ENCODE data around the gene TMEM128.
"Not testable (repeated sequence)": the region's sequence is repeated elsewhere in the genome, so short reads cannot be mapped to it uniquely, and the experiment has no call there.

TMEM128 gene

DNA sequence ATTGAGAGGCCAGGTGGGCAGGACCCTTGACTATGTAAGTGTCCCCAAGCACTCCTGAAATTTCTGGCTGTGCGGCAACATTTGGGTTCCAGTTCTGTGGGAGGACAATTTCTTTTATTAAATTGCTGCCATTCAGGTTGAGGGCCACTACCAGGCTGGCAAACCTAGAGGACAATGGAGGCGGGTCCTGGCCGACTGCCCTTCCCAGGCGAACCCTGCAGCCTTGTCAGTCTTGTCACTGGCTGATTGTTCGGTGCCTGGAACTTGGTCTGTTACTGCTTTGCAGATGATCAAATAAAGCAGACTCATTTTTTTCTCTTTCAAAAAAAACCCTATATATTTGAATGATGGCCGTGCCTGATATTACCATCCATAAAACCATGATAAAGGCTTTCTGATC lies 6.6 kb upstream of the TMEM128 start:
- no peak for DNase-seq (ENCODE audit: low spot score)

DNA sequence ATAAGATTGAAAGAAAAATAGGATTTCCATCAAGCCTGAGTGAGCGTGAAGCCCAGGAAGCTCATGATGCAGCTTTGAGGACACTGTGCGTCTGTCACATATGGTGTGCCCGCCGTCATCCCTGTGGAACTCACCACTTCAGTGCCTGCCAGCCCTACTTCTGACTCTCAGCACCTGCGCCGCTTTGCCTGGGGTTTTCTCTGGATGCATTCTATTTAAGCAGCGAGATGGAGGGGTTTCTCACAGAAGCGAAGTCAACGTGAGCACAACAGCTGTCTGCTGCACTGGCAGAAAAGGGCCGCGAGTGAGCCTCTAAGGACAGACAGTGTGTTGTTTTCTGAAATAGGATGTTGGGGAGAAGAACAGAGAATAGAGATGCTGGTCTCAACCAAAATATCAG lies 6.2 kb upstream of the TMEM128 start:
- DNase-seq (ENCODE audit: low spot score): no peak

DNA sequence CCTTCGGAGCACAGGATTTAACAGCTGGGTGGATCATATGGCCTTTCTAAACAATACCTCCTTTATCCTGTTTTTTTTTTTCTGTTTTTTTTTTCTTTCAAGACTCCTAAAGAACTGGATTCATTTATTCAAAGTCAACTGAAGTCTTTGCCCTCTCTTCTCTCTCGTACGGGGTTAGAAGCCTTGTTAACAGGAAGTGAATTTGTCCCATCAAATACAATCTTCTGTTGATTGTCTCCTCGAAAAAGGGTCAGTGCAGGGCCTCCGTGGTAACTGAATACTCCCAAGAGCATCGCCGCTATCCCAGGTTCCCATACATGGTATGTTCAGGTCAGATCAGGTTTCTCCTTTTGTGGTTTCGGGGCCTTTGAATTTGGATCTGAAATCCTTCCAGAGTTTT lies 1.8 kb upstream of the TMEM128 start:
- no peak for DNase-seq (ENCODE audit: low spot score)

DNA sequence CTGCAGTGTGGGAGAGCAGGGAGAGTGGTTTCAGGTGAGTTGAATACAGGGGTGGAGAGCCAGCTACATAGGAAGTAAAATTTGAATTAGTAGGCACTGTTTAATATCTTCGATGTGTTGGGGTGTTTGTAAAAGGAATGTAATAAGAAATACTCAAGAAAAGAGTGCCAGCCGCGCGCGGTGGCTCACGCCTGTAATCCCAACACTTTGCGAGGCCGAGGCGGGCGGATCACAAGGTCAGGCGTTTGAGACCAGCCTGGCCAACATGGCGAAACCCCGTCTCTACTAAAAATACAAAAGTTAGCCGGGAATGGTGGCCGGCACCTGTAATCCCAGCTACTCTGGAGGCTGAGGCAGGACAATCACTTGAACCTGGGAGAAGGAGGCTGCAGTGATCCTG lies 1.3 kb upstream of the TMEM128 start:
- DNase-seq (ENCODE audit: low spot score): not testable (repeated sequence)

DNA sequence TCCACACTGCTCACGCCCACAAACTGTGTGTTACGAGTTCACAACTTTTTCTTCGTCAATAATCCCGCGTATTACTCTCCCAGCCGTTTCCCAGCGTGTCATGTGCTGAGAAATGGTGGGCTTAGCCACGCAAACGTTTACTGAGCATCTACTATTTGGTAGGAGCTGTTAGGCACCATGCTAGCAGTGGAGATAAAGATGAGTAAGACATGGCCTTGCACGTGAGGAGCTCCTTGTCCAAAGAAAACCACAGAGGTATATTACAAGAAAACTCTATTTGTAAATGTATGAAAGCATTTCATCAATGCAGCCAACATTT lies 821 bp upstream of the TMEM128 start:
- DNase-seq (ENCODE audit: low spot score): no peak

DNA sequence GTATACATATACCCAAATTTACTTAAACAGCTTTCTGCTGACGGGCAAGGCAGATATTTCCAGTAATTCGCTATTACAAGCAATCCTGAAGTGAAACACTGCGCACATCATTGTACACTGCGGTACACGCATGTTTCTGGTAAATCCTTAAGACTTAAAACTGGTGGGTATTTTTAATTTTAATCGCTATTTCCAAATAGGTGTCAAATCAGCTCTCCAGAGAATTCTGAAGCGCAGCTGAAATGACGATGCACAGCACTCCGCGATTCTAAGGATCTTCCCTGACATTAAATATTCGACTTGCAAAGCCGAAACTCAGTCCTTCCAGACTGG lies 361 bp downstream of the TMEM128 start:
- DNase-seq (ENCODE audit: low spot score): no peak

DNA sequence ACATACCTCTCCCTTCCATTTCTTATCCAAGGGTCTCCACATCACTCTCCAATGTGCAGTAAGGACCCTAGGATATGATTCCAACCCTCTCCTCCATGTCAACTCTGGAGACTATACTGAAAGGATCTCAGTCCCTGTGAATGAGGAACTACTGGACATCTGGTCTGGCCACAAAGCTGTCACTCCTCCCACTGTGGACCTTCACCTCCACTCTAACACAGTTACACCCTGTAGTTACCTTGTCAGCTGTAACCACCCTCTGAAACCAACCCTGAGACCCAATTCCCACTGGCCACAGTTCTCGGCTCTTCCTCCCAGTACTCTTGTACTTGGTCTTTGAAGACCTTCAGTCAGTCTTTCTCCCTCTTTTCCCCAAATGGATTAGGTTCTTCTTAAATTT lies 2.9 kb downstream of the TMEM128 start:
- DNase-seq (ENCODE audit: low spot score): no peak

DNA sequence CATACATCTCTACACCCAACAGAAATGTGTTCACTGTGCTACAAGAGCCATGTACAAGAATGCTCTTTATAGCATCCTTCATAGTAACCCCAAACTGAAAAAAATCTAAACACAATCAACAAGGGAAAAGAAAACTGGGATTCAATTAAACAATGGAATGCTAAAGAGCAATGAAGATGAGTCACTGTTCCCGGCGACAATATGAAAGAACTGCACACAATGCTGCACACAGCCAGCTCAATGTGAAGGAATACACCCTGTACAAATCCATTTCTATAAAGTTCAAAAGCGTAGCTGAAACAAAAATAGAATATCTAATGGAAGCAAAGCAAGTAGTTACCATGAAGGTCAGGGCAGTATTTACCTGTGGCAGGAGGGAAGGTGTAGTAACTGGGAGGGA lies 8.5 kb downstream of the TMEM128 start:
- DNase-seq (ENCODE audit: low spot score): not testable (repeated sequence)

DNA sequence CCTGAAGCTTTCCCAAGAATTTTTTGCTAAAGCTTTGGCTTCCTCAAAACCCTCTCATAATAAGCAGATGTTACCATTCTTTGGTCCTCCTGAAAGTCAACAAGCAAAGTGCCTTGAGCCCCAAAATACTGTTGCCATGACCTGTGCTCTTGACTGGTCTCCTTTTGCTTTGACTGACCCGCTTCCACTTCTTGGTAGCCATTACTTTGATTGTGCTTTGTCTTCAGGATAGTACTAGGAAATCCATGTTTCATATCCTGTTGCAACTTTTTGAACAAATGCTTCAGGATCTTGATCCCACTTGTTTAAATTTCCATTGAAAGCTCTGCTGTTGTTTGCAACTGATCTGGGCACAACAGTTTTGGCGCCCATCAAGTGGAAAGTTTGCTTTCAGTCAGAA lies 14.4 kb downstream of the TMEM128 start:
- DNase-seq (ENCODE audit: low spot score): no peak

DNA sequence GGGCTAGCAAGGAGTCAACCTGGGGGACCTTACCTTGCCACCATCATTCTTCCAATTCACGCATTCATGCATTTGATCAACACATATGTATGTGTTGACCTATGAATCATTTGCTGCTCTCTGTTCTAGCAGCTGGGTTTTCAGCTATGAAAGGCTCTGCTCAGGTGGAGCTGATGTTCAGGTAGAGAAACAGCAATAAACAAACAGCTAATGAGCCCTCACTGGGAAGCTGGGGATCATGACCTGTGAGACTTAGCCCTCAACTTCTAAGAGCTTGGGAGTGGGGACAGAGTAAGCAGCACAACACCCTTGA lies 19.7 kb downstream of the TMEM128 start:
- DNase-seq (ENCODE audit: low spot score): no peak

DNA sequence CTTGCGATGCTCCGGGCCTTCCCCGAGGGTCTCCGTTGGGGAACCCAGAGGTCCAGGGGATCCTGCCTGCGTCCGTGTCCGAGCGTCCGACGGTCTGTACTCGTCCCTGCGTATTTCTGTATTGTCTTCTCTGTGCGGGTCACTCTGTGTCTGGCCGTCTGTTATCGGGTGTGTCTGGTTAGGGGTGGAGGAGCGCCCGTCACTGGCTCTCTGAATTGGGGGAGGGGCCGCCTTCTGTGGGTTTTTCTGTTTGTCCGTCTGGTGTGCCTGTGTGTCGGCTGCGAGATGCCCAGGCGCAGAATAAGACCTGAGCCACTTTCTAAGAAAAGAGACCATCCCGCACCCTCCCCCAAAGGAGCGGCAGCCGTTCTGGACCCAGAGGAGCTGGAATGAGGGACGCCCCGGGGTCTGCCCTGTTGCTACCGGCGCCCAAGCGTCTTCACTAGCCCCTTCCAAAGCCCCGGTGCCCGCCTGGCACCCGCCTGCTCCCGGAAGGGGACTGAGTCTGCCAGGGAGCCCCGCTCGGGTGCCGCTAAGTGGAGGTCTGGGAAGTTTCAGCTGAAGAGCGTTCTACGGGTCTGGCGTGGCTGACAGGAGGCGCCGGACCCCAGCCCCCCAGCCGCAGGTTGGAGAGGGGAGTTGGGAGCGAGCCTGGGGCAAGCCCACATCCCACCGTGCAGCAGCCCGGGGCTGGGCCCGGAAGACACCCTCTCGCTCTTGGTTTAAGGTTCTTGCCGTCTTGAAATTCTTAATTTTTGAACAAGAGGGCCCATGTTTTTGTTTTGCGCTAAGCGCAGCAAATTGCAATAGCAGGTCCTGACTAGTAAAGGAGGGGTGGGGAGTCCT lies 20.3 kb downstream of the TMEM128 start:
- DNase-seq (ENCODE audit: low spot score): no peak

DNA sequence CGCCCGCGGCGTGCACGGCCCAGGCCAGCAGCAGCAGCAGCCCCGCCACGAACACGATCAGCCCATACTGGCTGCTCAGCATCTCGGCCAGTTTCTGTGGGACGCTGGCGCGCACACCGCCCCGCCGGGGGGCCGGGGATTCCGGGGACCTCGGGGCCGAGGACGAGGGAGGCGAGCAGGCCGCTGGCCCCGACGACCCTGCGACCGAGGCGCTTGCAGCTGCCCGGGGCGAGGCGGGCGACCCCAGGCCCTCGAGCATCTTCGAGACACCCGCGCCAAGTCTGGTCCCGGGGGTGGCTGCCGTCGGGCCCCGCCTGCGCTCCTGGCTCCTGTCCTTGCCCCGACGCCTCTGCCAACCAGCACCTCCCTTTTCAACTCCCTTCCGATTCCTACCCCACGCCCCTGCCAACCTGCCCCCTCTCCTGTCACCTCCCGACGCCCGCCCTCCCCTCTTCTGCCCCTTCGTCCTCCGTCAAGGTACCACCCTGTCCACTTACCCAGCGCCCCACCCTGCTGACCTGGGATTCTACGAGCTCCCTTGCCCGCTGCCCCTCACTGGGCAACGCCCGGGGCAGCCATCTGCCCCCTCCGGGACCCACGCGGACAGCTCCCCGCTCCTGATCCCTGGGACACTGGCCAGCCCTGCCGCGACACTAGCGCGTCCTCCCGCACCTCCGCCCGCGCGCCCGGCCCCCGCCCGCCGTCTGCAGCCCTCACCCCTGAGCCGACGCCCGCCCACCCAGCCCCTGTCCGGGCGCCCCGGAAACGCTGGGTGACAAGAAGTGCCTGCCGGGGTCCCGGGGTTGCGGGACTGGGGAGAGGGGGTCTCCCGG lies 21.2 kb downstream of the TMEM128 start, which contains the start of gene OTOP1:
OTOP1 (minus strand) TSS at position 324 of the 833 bp plus-strand sequence; CDS start at position 259, 65 bp downstream.
- DNase-seq (ENCODE audit: low spot score): no peak

DNA sequence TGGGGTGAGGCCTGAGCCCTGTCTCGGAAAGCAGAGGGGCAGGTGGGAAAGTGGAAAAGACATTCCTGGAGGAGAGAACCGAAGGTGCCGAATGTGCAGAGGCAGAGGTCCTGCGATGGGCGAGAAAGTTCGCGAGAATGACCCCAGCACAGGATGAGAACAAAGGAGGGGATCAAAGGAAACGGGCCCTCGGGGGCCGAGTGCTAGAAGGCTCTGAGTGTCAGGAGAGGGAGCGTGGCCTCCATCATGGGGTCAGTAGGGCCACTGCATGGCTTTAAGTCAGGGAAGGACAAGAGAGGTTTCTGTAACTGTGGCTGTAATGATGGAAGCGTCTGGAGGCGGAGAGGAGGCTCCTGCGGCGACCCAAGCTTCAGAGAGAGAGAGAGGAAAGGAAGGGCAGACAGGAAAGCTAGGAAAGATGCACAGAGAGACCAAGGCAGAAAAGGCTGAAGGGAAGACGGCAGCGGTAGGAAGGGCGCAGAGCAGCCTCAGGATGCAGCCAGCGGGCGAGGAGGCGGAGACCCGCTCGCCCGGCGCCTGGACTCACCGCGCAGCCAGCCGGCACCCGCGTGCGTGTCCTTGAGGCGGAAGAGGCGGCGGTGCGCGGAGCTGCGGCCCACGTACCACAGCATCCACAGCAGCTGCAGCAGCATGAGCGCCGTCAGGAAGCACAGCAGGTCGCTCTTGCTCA lies 22.0 kb downstream of the TMEM128 start:
- no peak for DNase-seq (ENCODE audit: low spot score)

DNA sequence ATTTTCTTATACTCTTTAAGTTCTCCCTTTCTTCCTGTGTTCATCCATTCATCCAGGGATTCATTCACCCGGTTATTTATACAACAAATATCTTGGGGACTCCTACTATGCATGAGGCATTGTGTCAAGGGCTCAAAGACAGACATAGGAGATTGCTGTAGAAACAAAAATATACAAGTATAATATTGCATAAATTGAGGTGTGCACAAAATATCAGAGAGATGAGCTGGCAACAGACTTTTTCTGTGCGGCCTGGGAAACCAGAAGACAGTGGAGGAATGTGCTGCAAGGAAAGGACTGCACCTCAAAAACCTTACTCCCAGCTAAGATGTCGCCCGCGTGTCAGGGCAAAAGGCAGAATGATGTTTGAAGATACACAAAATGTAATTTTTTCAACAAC lies 30.9 kb downstream of the TMEM128 start:
- DNase-seq (ENCODE audit: low spot score): no peak

DNA sequence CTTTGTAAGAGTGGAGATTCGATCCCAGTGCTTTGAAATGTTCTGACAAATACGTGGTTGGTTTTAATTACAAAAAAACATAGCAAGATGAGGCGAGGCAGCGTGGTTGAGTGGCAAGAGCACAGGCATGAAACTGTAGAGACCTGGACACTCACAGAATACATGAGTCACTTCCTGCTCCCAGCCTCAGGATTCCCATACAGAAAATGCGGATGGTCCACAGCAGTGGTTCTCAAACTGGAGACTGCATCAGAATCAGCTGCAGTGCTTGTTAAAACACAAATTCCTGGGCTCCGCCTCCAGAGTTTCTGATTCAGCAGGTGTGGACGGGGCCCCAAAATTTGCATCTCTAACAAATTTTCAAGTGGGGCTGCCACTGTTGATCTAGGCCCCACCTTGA lies 31.4 kb downstream of the TMEM128 start:
- no peak for DNase-seq (ENCODE audit: low spot score)

DNA sequence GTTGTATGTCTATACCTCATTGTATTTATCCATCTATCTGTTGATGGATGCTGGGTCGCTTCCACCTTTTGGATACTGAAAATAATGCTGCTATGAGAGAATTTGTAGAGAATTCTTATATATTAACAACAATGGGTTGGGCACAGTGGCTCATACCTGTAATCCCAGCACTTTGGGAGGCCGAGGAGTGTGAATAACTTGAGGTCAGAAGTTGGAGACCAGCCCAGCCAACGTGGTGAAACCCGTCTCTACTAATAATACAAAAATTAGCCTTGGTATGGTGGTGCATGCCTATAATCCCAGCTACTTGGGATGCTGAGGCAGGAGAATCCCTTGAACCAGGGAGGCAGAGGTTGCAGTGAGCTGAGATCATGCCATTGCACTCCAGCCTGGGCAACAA lies 34.3 kb downstream of the TMEM128 start:
- DNase-seq (ENCODE audit: low spot score): not testable (repeated sequence)

DNA sequence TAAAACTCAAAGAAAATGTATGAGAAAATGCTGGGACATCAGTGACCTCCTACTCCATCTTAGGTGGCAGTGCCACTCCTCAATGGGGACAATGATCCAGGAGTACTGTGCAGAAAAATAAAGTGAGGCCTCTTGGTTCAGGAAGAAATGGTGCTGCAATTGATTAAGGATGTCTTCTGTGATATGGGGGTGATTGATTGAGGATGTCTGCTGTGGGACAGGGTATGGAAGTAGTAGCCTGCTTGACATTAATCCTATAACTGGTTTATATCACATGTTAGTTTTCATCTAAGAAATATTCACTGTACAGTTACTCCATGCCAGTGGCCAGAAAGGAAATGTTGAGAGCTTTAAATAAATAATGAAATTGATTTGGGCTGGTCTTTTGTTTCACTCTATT lies 41.8 kb downstream of the TMEM128 start:
- DNase-seq (ENCODE audit: low spot score): no peak

DNA sequence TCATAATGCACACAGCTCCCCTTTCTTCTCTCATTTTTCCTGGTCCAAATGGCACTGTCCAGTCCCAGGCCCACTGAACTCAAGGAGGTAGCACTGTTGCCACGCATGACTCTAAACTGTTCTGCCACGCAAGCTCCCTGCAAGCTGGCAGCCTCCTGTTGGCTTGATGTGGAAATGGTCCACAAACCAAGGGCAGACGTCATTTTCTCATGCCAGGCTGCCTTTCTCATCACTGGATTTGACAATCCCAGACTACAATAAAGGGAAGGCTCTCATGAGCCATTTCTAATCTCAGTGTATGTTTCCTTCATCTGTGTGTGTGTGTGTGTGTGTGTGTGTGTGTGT lies 43.6 kb downstream of the TMEM128 start:
- no peak for DNase-seq (ENCODE audit: low spot score)

DNA sequence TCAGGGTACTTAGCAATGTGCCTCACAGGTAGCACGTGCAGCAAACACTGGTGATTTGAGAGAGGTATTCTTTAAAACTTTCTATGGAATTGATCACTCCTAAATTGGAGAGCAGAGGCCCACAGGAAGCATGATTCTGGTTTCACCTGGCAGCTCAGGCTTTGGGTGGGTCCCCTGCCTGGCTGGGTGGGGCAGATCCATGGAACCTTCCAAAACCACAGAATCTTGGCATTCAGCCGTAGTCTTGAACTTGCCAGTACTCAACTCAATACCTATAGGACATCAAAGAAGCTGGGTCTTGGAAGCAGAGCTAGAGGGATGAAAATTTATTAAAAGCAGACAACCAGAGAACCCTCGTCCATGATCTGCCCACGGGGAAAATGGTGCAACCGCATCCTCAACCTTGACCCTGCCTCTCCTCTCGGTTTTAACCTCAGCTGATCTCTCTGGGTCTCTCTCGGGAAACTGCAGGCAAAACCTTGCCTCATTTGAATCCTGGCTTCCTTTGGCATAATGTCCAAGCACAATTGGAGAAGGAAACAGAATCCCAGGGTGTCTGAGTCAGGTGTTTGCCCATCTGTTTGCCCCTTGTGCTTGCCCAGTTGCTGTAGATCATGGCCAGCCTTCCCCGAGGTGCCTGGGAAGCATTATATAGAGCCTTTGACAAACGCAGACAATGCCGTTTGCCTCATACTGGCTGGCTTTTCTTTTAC lies 44.2 kb downstream of the TMEM128 start:
- no peak for DNase-seq (ENCODE audit: low spot score)

DNA sequence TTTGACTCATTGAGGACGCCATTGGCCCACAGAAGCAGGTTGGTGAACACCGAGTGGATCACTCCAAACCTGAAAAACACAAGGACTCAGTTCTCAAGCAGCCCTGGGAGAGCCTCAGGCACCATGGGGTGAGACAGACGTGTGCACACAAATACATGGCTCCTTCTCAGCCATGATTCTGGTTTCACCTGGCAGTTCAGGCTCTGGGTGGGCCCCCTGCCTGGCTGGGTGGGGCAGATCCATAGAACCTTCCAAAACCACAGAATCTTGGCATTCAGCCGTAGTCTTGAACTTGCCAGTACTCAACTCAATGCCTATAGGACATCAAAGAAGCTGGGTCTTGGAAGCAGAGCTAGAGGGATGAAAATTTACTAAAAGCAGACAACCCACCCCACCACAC lies 45.5 kb downstream of the TMEM128 start:
- DNase-seq (ENCODE audit: low spot score): no peak

DNA sequence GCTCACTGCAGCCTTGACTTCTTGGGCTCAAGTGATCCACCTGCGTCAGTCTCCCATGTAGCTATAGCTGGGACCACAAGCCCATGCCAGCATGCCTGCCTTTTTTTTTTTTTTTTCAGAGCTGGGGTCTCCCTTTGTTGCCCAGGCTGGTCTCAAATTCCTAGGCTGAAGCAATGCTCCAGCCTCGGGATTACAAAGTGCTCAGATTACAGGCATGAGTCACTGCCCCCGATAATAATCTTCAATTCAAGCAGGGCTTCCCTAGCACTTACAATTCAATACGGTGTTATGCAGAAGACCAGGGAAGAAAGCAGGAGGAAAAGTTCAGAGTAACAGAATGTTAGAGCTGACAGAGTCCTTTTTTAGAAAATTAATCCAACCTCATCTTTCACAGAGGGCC lies 47.4 kb downstream of the TMEM128 start:
- DNase-seq (ENCODE audit: low spot score): no peak

DNA sequence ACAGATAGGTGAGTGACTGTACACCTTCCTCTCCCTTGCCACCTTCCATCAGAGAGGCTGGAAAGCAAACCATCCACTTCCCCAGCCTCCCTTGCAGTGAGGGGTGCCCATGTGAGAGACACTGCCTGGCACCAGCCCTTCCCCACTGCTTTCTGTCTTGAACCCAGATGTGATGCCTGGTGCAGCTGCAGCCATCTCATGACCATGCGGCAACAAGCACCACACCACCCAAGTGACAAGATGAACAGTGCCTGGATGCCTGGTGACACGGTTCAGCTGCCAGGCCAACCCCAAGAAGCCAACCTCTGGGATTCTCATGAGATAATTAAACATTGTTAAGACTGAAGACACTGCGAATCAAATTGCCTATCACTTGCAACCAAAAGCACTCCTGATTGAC lies 52.7 kb downstream of the TMEM128 start:
- DNase-seq (ENCODE audit: low spot score): no peak

DNA sequence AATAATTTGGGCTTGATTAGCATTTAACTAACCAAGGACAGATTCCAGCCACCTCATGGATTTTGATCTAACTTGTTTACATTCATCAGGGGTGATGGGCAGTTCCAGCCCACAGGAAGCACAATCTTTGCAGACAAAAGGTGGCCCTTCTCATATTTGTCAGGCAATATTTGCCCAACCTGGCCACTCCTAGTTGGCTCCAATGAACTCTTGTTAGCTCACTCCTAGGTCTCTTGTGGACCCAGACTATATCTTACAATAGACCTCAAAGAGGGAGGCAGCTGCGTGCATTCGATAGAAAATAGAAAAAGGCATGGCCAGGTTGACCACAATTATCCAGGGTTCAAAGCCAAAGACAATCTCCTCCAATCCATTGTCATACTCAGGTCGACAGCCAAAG lies 59.5 kb downstream of the TMEM128 start:
- not testable (repeated sequence) for DNase-seq (ENCODE audit: low spot score)
